Smooth muscle cell (in vitro differentiated cells): ENCODE results near the gene CAST. TPM values are rescaled to one million over a fixed set of nuclear protein-coding genes. Genes with fewer than 3 reads are reported as not detected.

Experiments used
- DNase-seq: peaks from one replicate; lab custom pipeline; 2025; ENCODE audit not compliant: unreplicated experiment; lab: John Stamatoyannopoulos, UW
- H2AFZ ChIP-seq: fragments of 200-600 bp; sonication (generic); 2 replicates; pipeline ENCODE4 v1.6.0; 2016; ENCODE audit warnings: antibody characterized with exemption, low read depth, mild to moderate bottlenecking
- H3F3A ChIP-seq: fragments of 200-600 bp; sonication (generic); 2 replicates; pipeline ENCODE4 v1.6.0; 2017; ENCODE audit warnings: antibody characterized with exemption, low read depth
- H3K27ac ChIP-seq: fragments of 200-600 bp; sonication (generic); 2 replicates; pipeline ENCODE4 v1.5.1; 2016; ENCODE audit warnings: low read depth, mild to moderate bottlenecking
- H3K27me3 ChIP-seq: fragments of 200-600 bp; sonication (generic); 2 replicates; pipeline ENCODE4 v1.6.1; 2016; ENCODE audit warnings: low read depth, mild to moderate bottlenecking
- H3K36me3 ChIP-seq: fragments of 200-600 bp; sonication (generic); 2 replicates; pipeline ENCODE4 v1.5.1; 2016; ENCODE audit warnings: low read depth
- H3K4me1 ChIP-seq: fragments of 200-600 bp; sonication (generic); 2 replicates; pipeline ENCODE4 v1.5.1; 2016; ENCODE audit warnings: low read depth
- H3K4me2 ChIP-seq: fragments of 200-600 bp; sonication (generic); 2 replicates; pipeline ENCODE4 v1.6.0; 2016; ENCODE audit warnings: mild to moderate bottlenecking
- H3K4me3 ChIP-seq: fragments of 200-600 bp; sonication (generic); 2 replicates; pipeline ENCODE4 v1.5.1; 2016; ENCODE audit warnings: mild to moderate bottlenecking
- H3K79me2 ChIP-seq: fragments of 200-600 bp; sonication (generic); 2 replicates; pipeline ENCODE4 v1.6.0; 2016; ENCODE audit warnings: low read depth, mild to moderate bottlenecking
- H3K9ac ChIP-seq: fragments of 200-600 bp; sonication (generic); 2 replicates; pipeline ENCODE4 v1.6.0; 2016; ENCODE audit warnings: low read depth
- H3K9me3 ChIP-seq: fragments of 200-600 bp; sonication (generic); replicated peaks from 2 replicates; pipeline ENCODE4 v1.5.1; 2016; ENCODE audit warnings: low read depth
- H4K20me1 ChIP-seq: fragments of 200-600 bp; sonication (generic); 2 replicates; pipeline ENCODE4 v1.6.0; 2016; ENCODE audit warnings: low read depth
- CTCF ChIP-seq: fragments of 200-600 bp; sonication (generic); IDR thresholded peaks from 2 replicates; pipeline ENCODE4 v1.5.1; 2017; ENCODE audit warnings: borderline replicate concordance, mild to moderate bottlenecking, antibody characterized with exemption; ENCODE audit not compliant: insufficient read depth, poor library complexity, severe bottlenecking
- WGBS: methylation state at CpG from one replicate; pipeline ENCODE4 v1.1.7; 2016; ENCODE audit warnings: low lambda C conversion rate; 5-methylcytosine and 5-hydroxymethylcytosine counted together
- polyA plus RNA-seq: library from polyadenylated mRNA; unstranded; fragments of >200 nt; fragmentation: Nextera tagmentation; extraction: Ambion mirVana; gene quantifications from 2 replicates; pipeline ENCODE4 v1.2.1, GENCODE V29; 2016
- total RNA-seq: library from RNA; depleted of rRNA; stranded (reverse); fragments of >200 nt; gene quantifications from 2 replicates; pipeline ENCODE4 v1.2.3, GENCODE V29; 2014

CAST gene
- total and polyA plus RNA-seq, 2 experiments from 2014 or later = 76.2 to 189 TPM

- WGBS = 38% methylated on average over 3 of the region's 3 CpGs
- no peak for DNase-seq
Measured at GRCh38 chr5:96756985-96757384, 94.8 kb downstream of the CAST start.

GRCh38 chr5:96758621-96759020 is 96.4 kb downstream of the CAST start:
- no peak overlapping the region for H2AFZ ChIP-seq
- 44% methylated on average over 4 of the region's 4 CpGs for WGBS
- no peaks in the 10 kb centered on the region for H4K20me1 ChIP-seq
- H3K4me1 ChIP-seq = peaks cover 9% of the 10 kb centered on the region
- peak overlapping the region; percentile 86 for H3K27ac ChIP-seq
- DNase-seq = no peak
- no peak for TF ChIP-seq CTCF
- H3K27me3 ChIP-seq = no peaks in the 10 kb centered on the region
- peak overlapping the region; percentile 12 for H3K4me2 ChIP-seq
- no peaks in the 10 kb centered on the region for H3K9me3 ChIP-seq
- H3K4me3 ChIP-seq = no peak overlapping the region
- peaks cover 7% of the 10 kb centered on the region for H3F3A ChIP-seq
- H3K36me3 ChIP-seq = peaks cover 16% of the 10 kb centered on the region
- no peaks in the 10 kb centered on the region for H3K79me2 ChIP-seq
- H3K9ac ChIP-seq = no peak overlapping the region

More at GRCh38 chr5:96756985-96757384, 94.8 kb downstream of the CAST start:
- peaks cover 16% of the 10 kb centered on the region for H3K36me3 ChIP-seq
- no peaks in the 10 kb centered on the region for H3K27me3 ChIP-seq
- H3K4me2 ChIP-seq = no peak overlapping the region
- no peak for TF ChIP-seq CTCF
- no peak overlapping the region for H2AFZ ChIP-seq
- no peaks in the 10 kb centered on the region for H3K79me2 ChIP-seq
- H3K9me3 ChIP-seq = no peaks in the 10 kb centered on the region
- peak overlapping the region; percentile 86 for H3K27ac ChIP-seq
- H3K4me3 ChIP-seq = no peak overlapping the region
- peaks cover 2% of the 10 kb centered on the region for H3F3A ChIP-seq
- no peak overlapping the region for H3K9ac ChIP-seq
- no peaks in the 10 kb centered on the region for H3K4me1 ChIP-seq
- H4K20me1 ChIP-seq = no peaks in the 10 kb centered on the region

GRCh38 chr5:96761618-96762017 is 99.4 kb downstream of the CAST start:
- H3K9ac ChIP-seq = no peak overlapping the region
- H4K20me1 ChIP-seq = no peaks in the 10 kb centered on the region
- no peak overlapping the region for H3K4me2 ChIP-seq
- peaks cover 7% of the 10 kb centered on the region for H3F3A ChIP-seq
- WGBS = 88% methylated on average over 4 of the region's 4 CpGs
- H3K27ac ChIP-seq = peak overlapping the region; percentile 94
- peaks cover 12% of the 10 kb centered on the region for H3K4me1 ChIP-seq
- peaks cover 13% of the 10 kb centered on the region for H3K36me3 ChIP-seq
- no peak for TF ChIP-seq CTCF
- no peaks in the 10 kb centered on the region for H3K27me3 ChIP-seq
- no peaks in the 10 kb centered on the region for H3K9me3 ChIP-seq
- H2AFZ ChIP-seq = no peak overlapping the region
- no peak overlapping the region for H3K4me3 ChIP-seq
- DNase-seq = no peak
- no peaks in the 10 kb centered on the region for H3K79me2 ChIP-seq

GRCh38 chr5:96763026-96763425 is 100.8 kb downstream of the CAST start:
- no peak overlapping the region for H3K4me3 ChIP-seq
- 3% methylated on average over 5 of the region's 5 CpGs for WGBS

More at GRCh38 chr5:96763026-96763425, 100.8 kb downstream of the CAST start:
- Histone ChIP-seq H3K4me1 (peaks cover 12% of the 10 kb centered on the region), H3F3A (peaks cover 7% of the 10 kb centered on the region), H3K79me2 (no peaks in the 10 kb centered on the region), H3K9ac (peak overlapping the region; percentile 60), H3K27ac (peak overlapping the region; percentile 94), H3K36me3 (peaks cover 16% of the 10 kb centered on the region), H3K9me3 (no peaks in the 10 kb centered on the region), H3K27me3 (no peaks in the 10 kb centered on the region), H4K20me1 (no peaks in the 10 kb centered on the region), H2AFZ (no peak overlapping the region), H3K4me2 (peak overlapping the region; percentile 68)
- DNase-seq = no peak
- no peak for TF ChIP-seq CTCF
